ENCODE results near the gene SYNPR.

GRCh38 chr3:63644212-63644797 lies 366.2 kb downstream of the SYNPR start:
- TF ChIP-seq, protein P1, sequence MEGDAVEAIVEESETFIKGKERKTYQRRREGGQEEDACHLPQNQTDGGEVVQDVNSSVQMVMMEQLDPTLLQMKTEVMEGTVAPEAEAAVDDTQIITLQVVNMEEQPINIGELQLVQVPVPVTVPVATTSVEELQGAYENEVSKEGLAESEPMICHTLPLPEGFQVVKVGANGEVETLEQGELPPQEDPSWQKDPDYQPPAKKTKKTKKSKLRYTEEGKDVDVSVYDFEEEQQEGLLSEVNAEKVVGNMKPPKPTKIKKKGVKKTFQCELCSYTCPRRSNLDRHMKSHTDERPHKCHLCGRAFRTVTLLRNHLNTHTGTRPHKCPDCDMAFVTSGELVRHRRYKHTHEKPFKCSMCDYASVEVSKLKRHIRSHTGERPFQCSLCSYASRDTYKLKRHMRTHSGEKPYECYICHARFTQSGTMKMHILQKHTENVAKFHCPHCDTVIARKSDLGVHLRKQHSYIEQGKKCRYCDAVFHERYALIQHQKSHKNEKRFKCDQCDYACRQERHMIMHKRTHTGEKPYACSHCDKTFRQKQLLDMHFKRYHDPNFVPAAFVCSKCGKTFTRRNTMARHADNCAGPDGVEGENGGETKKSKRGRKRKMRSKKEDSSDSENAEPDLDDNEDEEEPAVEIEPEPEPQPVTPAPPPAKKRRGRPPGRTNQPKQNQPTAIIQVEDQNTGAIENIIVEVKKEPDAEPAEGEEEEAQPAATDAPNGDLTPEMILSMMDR (IDR thresholded peaks at IDR 0.05; ENCODE audit: low read depth, low read length, poor library complexity, severe bottlenecking): no peak
- no peak for TF ChIP-seq EZH2phosphoT487 (IDR thresholded peaks at IDR 0.05; ENCODE audit: borderline replicate concordance, low read length)
